Measurements from ENCODE around the gene EVC.
A peak's percentile ranks its signal among the peaks of the same experiment; 100 is the strongest.

EVC gene

GRCh38 chr4:5858020-5858769, 147.2 kb downstream of the EVC start:
- no peak overlapping the region for H2BK15ac ChIP-seq (ENCODE audit: low read length)
- peaks cover 1 to 15% of the 10 kb centered on the region in 2 donors for H3K4me1 ChIP-seq (ENCODE audit: control insufficient read depth in 2 of 2, insufficient read depth in 1 of 2, low read depth in 1 of 2, low read length in 2 of 2)
- no peak overlapping the region for H3K4ac ChIP-seq (ENCODE audit: low read length)
- no peak overlapping the region for H3K14ac ChIP-seq (ENCODE audit: low read length)
- H2BK12ac ChIP-seq (ENCODE audit: low read length): no peak overlapping the region
- H3K23ac ChIP-seq (ENCODE audit: low read depth, low read length, poor library complexity): no peak overlapping the region
- no peak overlapping the region for H4K91ac ChIP-seq (ENCODE audit: low read depth, low read length, poor library complexity)
- H4K8ac ChIP-seq (ENCODE audit: low read depth, low read length): no peak overlapping the region
- WGBS, 2 donors (ENCODE audit: extremely low coverage in 2 of 2, insufficient read length in 2 of 2, insufficient replicate concordance in 1 of 2): no CpG with 5 or more reads among the region's 16 CpGs
- no peak overlapping the region for H3K4me3 ChIP-seq (ENCODE audit: low read length in 2 of 2)
- peak overlapping the region; percentile 78 for H3K18ac ChIP-seq (ENCODE audit: low read length)
- H2BK120ac ChIP-seq (ENCODE audit: low read depth, low read length): no peak overlapping the region
- no peak overlapping the region for H2AFZ ChIP-seq (ENCODE audit: low read length)
- DNase-seq (ENCODE audit: low spot score): peak; percentile 57
- H3K27ac ChIP-seq (replicated peaks; ENCODE audit: low read length): peak overlapping the region; percentile 65
- H2BK5ac ChIP-seq (ENCODE audit: low read length): no peak overlapping the region
- peaks cover 51 to 100% of the 10 kb centered on the region in 2 donors for H3K36me3 ChIP-seq (replicated peaks in 1 of 2; ENCODE audit: control insufficient read depth in 2 of 2, insufficient read depth in 2 of 2, low read length in 2 of 2)
- H2AK5ac ChIP-seq (ENCODE audit: low read depth, low read length): no peak overlapping the region
- peaks cover 16% of the 10 kb centered on the region for H3K79me1 ChIP-seq (ENCODE audit: low read depth, low read length)
- H3K27me3 ChIP-seq (ENCODE audit: control insufficient read depth in 3 of 3, insufficient read depth in 3 of 3, low read depth in 1 of 3, low read length in 3 of 3): no peaks in the 10 kb centered on the region
- peaks cover 5% of the 10 kb centered on the region in 2 donors for H3K9me3 ChIP-seq (replicated peaks in 1 of 2; ENCODE audit: control insufficient read depth in 2 of 2, insufficient read depth in 1 of 2, low read depth in 1 of 2, low read length in 2 of 2)
- H3K4me2 ChIP-seq (ENCODE audit: insufficient read depth, low read length, poor library complexity, severe bottlenecking): no peak overlapping the region
- H3K9ac ChIP-seq (ENCODE audit: low read depth, low read length, poor library complexity): no peak overlapping the region

- Histone ChIP-seq H4K91ac (ENCODE audit: low read depth, low read length, poor library complexity) (no peak overlapping the region), H2AFZ (ENCODE audit: low read length) (no peak overlapping the region), H3K9ac (ENCODE audit: low read depth, low read length, poor library complexity) (no peak overlapping the region), H4K8ac (ENCODE audit: low read depth, low read length) (no peak overlapping the region), H2BK15ac (ENCODE audit: low read length) (no peak overlapping the region), H3K4me3 (ENCODE audit: low read length in 2 of 2) (no peak overlapping the region), H3K9me3 (replicated peaks in 1 of 2; ENCODE audit: control insufficient read depth in 2 of 2, insufficient read depth in 1 of 2, low read depth in 1 of 2, low read length in 2 of 2) (peaks cover 3 to 5% of the 10 kb centered on the region in 2 donors), H3K14ac (ENCODE audit: low read length) (no peak overlapping the region), H2BK120ac (ENCODE audit: low read depth, low read length) (no peak overlapping the region), H3K4me1 (ENCODE audit: control insufficient read depth in 2 of 2, insufficient read depth in 1 of 2, low read depth in 1 of 2, low read length in 2 of 2) (peaks cover 0 to 16% of the 10 kb centered on the region in 2 donors), H3K23ac (ENCODE audit: low read depth, low read length, poor library complexity) (no peak overlapping the region), H2BK5ac (ENCODE audit: low read length) (no peak overlapping the region), H3K18ac (ENCODE audit: low read length) (no peak overlapping the region), H3K79me1 (ENCODE audit: low read depth, low read length) (peaks cover 3% of the 10 kb centered on the region), H3K36me3 (replicated peaks in 1 of 2; ENCODE audit: control insufficient read depth in 2 of 2, insufficient read depth in 2 of 2, low read length in 2 of 2) (peaks cover 40 to 95% of the 10 kb centered on the region in 2 donors), H3K27me3 (ENCODE audit: control insufficient read depth in 3 of 3, insufficient read depth in 3 of 3, low read depth in 1 of 3, low read length in 3 of 3) (no peaks in the 10 kb centered on the region), H2AK5ac (ENCODE audit: low read depth, low read length) (no peak overlapping the region), H2BK12ac (ENCODE audit: low read length) (no peak overlapping the region), H3K27ac (replicated peaks; ENCODE audit: low read length) (no peak overlapping the region), H3K4me2 (ENCODE audit: insufficient read depth, low read length, poor library complexity, severe bottlenecking) (no peak overlapping the region), H3K4ac (ENCODE audit: low read length) (no peak overlapping the region)
- DNase-seq (ENCODE audit: low spot score): no peak
- WGBS, 2 donors (ENCODE audit: extremely low coverage in 2 of 2, insufficient read length in 2 of 2, insufficient replicate concordance in 1 of 2): no CpG with 5 or more reads among the region's 15 CpGs
These were observed 152.6 kb downstream of the EVC start for GRCh38 chr4:5863461-5864113.

Data from neuronal stem cell (in vitro differentiated cells).